ENCODE data around the gene RABL3.
"Not testable (repeated sequence)": the region's sequence is repeated elsewhere in the genome, so short reads cannot be mapped to it uniquely, and the experiment has no call there.

The RABL3 gene

GRCh38 chr3:120642368-120642948 is 99.9 kb downstream of the RABL3 start:
- H3K27ac ChIP-seq = no peak overlapping the region
- TF ChIP-seq CTCF (conservative IDR thresholded peaks at IDR 0.05) = no peak

GRCh38 chr3:120641696-120642246 is 100.5 kb downstream of the RABL3 start:
- H3K27ac ChIP-seq = no peak overlapping the region
- TF ChIP-seq CTCF (conservative IDR thresholded peaks at IDR 0.05) = no peak

- TF ChIP-seq CTCF (conservative IDR thresholded peaks at IDR 0.05) = no peak
- no peak overlapping the region for H3K27ac ChIP-seq
Observed at GRCh38 chr3:120640231-120640630, 102.1 kb downstream of the RABL3 start.

- H3K27ac ChIP-seq = not testable (repeated sequence)
Observed at GRCh38 chr3:120638820-120639219, 103.5 kb downstream of the RABL3 start.

GRCh38 chr3:120637851-120638559 is 104.3 kb downstream of the RABL3 start:
- TF ChIP-seq CTCF (conservative IDR thresholded peaks at IDR 0.05) = no peak
- H3K27ac ChIP-seq = no peak overlapping the region

- no peak overlapping the region for H3K27ac ChIP-seq
- no peak for TF ChIP-seq CTCF (conservative IDR thresholded peaks at IDR 0.05)
Observed at GRCh38 chr3:120636795-120637401, 105.4 kb downstream of the RABL3 start.
